Left ventricle myocardium inferior (tissue), 1 donor: ENCODE results near the gene RPL13A. TPM values are rescaled to one million over a fixed set of nuclear protein-coding genes. Genes with fewer than 3 reads are reported as not detected.

ENCODE experiments used
- DNase-seq: peaks from one replicate; pipeline ENCODE4 v3.0.0-alpha.2; 2020
- H3K27ac ChIP-seq: fragments of 200-600 bp; replicated peaks from 2 replicates; pipeline ENCODE4 v1.8.0; 2021
- H3K27me3 ChIP-seq: fragments of 200-600 bp; 2 replicates; pipeline ENCODE4 v1.8.0; 2021; ENCODE audit warnings: low read depth
- H3K36me3 ChIP-seq: fragments of 200-600 bp; 2 replicates; pipeline ENCODE4 v1.8.0; 2021
- H3K4me1 ChIP-seq: fragments of 200-600 bp; 2 replicates; pipeline ENCODE4 v1.8.0; 2021
- H3K4me3 ChIP-seq: fragments of 200-600 bp; 2 replicates; pipeline ENCODE4 v1.8.0; 2021; ENCODE audit warnings: mild to moderate bottlenecking, moderate library complexity
- H3K9me3 ChIP-seq: fragments of 200-600 bp; replicated peaks from 2 replicates; pipeline ENCODE4 v1.8.0; 2021
- intact Hi-C: fragments of 100-400 bp; cut with micrococcal nuclease; formaldehyde crosslinking; loops from one replicate; pipeline ENCODE4 v1.11.0; 2022
- total RNA-seq: library from RNA; stranded (reverse); fragmentation: NEBNext Ultra II Directional; extraction: Animal tissue kit (Norgen Biotek cat#: 25700); gene quantifications from one replicate; pipeline ENCODE4 v1.2.1, GENCODE V29; 2021
- TF ChIP-seq, protein P1 (sequence below): fragments of 200-600 bp; IDR thresholded peaks from 2 replicates; pipeline ENCODE4 v1.8.0; 2021; ENCODE audit warnings: antibody characterized with exemption, mild to moderate bottlenecking, borderline replicate concordance
- donor health status: DM: no; HTN: yes; CAD: no; lungs with severe emphysema.

The RPL13A gene
- total RNA-seq, 1 donor from 2014 or later = 1,308 TPM

GRCh38 chr19:49475995-49476880 is 11.2 kb upstream of the RPL13A start:
- Histone ChIP-seq H3K4me1 (peaks cover 27% of the 10 kb centered on the region), H3K36me3 (no peaks in the 10 kb centered on the region), H3K4me3 (no peak overlapping the region), H3K27me3 (no peaks in the 10 kb centered on the region), H3K9me3 (no peaks in the 10 kb centered on the region), H3K27ac (peak overlapping the region; percentile 91)
- intact Hi-C loops = no loop called here
- no peak for DNase-seq
- TF ChIP-seq, protein P1, sequence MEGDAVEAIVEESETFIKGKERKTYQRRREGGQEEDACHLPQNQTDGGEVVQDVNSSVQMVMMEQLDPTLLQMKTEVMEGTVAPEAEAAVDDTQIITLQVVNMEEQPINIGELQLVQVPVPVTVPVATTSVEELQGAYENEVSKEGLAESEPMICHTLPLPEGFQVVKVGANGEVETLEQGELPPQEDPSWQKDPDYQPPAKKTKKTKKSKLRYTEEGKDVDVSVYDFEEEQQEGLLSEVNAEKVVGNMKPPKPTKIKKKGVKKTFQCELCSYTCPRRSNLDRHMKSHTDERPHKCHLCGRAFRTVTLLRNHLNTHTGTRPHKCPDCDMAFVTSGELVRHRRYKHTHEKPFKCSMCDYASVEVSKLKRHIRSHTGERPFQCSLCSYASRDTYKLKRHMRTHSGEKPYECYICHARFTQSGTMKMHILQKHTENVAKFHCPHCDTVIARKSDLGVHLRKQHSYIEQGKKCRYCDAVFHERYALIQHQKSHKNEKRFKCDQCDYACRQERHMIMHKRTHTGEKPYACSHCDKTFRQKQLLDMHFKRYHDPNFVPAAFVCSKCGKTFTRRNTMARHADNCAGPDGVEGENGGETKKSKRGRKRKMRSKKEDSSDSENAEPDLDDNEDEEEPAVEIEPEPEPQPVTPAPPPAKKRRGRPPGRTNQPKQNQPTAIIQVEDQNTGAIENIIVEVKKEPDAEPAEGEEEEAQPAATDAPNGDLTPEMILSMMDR = peak; percentile 55

- TF ChIP-seq, protein P1 = no peak
- intact Hi-C loops = no loop called here
Observed at GRCh38 chr19:49479975-49480628, 7.3 kb upstream of the RPL13A start.

DNA sequence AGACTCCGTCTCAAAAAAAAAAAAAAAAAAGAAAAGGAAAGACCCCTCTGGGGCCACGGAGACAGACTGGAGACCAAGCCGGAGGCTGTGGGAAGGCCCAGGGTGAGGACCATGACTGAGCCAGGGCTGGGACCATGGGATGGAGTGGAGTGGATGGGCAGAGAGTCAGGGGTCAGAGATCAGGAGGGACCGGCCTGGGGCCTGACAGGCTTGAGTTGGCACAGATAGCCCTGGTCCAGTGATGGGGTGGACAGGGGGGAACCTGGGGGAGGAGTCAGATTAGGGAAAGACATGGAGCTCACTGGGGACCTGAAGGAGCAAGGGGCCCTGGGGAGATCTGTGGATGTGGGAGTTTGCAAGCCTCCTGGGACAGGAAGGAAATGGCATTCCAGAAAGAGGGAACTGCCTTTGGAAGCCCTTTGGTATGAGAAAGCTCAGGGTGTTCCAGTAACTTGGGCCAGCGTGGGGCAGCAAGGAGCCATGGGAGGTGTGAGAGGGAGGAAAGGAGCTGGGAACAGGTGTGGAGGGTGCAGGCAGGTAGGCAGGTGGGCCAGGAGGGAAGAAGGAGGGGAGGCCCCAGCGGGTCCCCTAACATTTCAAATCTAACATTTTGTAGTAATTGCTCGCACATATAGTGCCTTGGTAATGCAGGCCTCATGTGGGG is 6.3 kb upstream of the RPL13A start:
- H3K36me3 ChIP-seq = peaks cover 14% of the 10 kb centered on the region
- H3K9me3 ChIP-seq = no peaks in the 10 kb centered on the region
- no peak overlapping the region for H3K27ac ChIP-seq
- intact Hi-C loops = no loop called here
- no peaks in the 10 kb centered on the region for H3K27me3 ChIP-seq
- H3K4me1 ChIP-seq = peaks cover 7% of the 10 kb centered on the region
- H3K4me3 ChIP-seq = no peak overlapping the region
- DNase-seq = no peak
- TF ChIP-seq, protein P1 = no peak

More at GRCh38 chr19:49479975-49480628, 7.3 kb upstream of the RPL13A start:
- H3K36me3 ChIP-seq = peaks cover 14% of the 10 kb centered on the region
- no peak overlapping the region for H3K27ac ChIP-seq
- DNase-seq = no peak
- H3K27me3 ChIP-seq = no peaks in the 10 kb centered on the region
- H3K9me3 ChIP-seq = no peaks in the 10 kb centered on the region
- no peak overlapping the region for H3K4me3 ChIP-seq
- peaks cover 7% of the 10 kb centered on the region for H3K4me1 ChIP-seq

DNA sequence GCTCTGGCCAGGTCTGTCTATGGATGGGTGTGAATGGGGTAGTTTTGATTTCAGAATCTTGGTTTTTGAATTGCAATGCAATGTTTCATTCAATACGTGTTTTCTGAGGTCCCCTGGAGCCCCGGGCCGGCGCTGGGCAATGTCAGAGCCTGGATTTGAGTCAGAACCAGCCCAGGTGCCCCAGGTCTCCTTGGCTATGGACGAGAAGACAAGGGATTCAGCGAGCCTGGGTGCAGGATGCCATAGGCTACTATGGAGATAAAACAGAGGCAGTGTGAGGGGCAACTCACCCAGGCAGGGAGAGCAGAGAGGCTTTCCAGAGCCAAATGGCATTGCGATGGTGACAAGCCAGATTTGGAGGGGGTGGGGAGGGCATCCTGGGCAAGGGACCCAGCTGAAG is 1.2 kb upstream of the RPL13A start:
- Histone ChIP-seq H3K36me3 (peaks cover 34% of the 10 kb centered on the region), H3K9me3 (no peaks in the 10 kb centered on the region), H3K27ac (peak overlapping the region; percentile 93), H3K4me1 (peaks cover 39% of the 10 kb centered on the region), H3K27me3 (no peaks in the 10 kb centered on the region), H3K4me3 (no peak overlapping the region)
- DNase-seq = no peak
- intact Hi-C loops = no loop called here
- TF ChIP-seq, protein P1 = no peak

DNA sequence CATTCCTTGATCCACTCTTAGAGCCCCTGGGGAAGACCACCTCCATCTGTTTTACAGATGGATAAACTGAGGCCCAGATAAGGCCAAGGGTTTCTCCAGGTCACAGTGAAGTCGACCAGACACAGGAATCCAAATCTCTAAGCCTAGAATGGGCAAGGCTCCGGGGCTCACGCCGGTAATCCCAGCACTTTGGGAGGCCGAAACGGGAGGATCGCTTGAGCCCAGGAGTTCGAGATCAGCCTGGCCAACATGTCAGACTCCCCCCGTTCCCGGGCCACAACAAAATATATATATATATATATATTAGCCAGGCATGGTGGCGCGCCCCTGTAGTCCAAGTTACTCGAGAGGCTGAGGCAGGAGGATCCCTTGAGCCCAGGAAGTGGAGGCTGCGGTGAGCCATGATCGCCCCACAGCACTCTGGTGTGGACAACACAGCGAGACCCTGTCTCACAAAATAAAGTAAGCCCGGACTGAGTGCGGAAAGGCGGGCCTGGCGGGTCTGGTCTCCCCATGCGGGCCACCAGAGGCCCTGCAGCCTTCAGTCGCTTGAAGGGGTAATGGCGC is 615 bp upstream of the RPL13A start:
- Histone ChIP-seq H3K4me3 (peak overlapping the region; percentile 98), H3K36me3 (peaks cover 39% of the 10 kb centered on the region), H3K27me3 (no peaks in the 10 kb centered on the region), H3K4me1 (peaks cover 39% of the 10 kb centered on the region), H3K27ac (peak overlapping the region; percentile 93), H3K9me3 (no peaks in the 10 kb centered on the region)
- intact Hi-C loops = no loop called here
- no peak for DNase-seq
- TF ChIP-seq, protein P1 = peak; percentile 16
